HepG2 (cell line): Measurements from ENCODE around the gene THBS2. TPM values are rescaled to one million over a fixed set of nuclear protein-coding genes. Genes with fewer than 3 reads are reported as not detected.

ENCODE experiments used
- ARID2 ChIP-seq: sonication (generic); formaldehyde crosslinking; IDR thresholded peaks from 2 replicates; pipeline ENCODE4 v1.8.1; 2022; ENCODE audit warnings: mild to moderate bottlenecking, missing genetic modification reagents, borderline replicate concordance
- ELF3 ChIP-seq: IDR thresholded peaks from 2 replicates; pipeline ENCODE4 v1.6.1; 2016; ENCODE audit warnings: missing genetic modification reagents, missing compliant biosample characterization
- HOXA9 ChIP-seq: sonication (generic); formaldehyde crosslinking; IDR thresholded peaks from 2 replicates; pipeline ENCODE4 v1.8.1; 2022; ENCODE audit warnings: missing genetic modification reagents, mild to moderate bottlenecking, moderate library complexity, borderline replicate concordance
- KDM1A ChIP-seq: IDR thresholded peaks from 2 replicates; pipeline ENCODE4 v1.6.1; 2016; ENCODE audit warnings: missing compliant biosample characterization
- MED1 ChIP-seq: sonication (generic); formaldehyde crosslinking; IDR thresholded peaks from 2 replicates; pipeline ENCODE4 v1.4.0; 2020; ENCODE audit warnings: missing genetic modification reagents
- PHF5A ChIP-seq: IDR thresholded peaks from one replicate; pipeline ENCODE4 v1.6.1; 2018; ENCODE audit warnings: low read depth, missing genetic modification reagents; ENCODE audit not compliant: unreplicated experiment
- SMAD9 ChIP-seq: sonication (generic); formaldehyde crosslinking; IDR thresholded peaks from 2 replicates; pipeline ENCODE4 v1.5.1; 2020; ENCODE audit warnings: mild to moderate bottlenecking, missing genetic modification reagents
- ZBTB21 ChIP-seq: sonication (generic); formaldehyde crosslinking; IDR thresholded peaks from 2 replicates; pipeline ENCODE4 v1.4.0; 2020; ENCODE audit warnings: missing genetic modification reagents
- ZFP37 ChIP-seq: sonication (generic); formaldehyde crosslinking; IDR thresholded peaks from 2 replicates; pipeline ENCODE4 v1.4.0; 2020; ENCODE audit warnings: missing genetic modification reagents, borderline replicate concordance
- ZFY ChIP-seq: sonication (generic); formaldehyde crosslinking; IDR thresholded peaks from 2 replicates; pipeline ENCODE4 v1.4.0; 2020; ENCODE audit warnings: missing genetic modification reagents
- ZNF101 ChIP-seq: sonication (generic); formaldehyde crosslinking; IDR thresholded peaks from 2 replicates; pipeline ENCODE4 v1.4.0; 2020; ENCODE audit warnings: mild to moderate bottlenecking, low read depth, missing genetic modification reagents, borderline replicate concordance
- ZNF30 ChIP-seq: sonication (generic); formaldehyde crosslinking; IDR thresholded peaks from 2 replicates; pipeline ENCODE4 v1.5.0; 2020; ENCODE audit warnings: mild to moderate bottlenecking, missing genetic modification reagents
- ZNF331 ChIP-seq: sonication (generic); formaldehyde crosslinking; IDR thresholded peaks from 2 replicates; pipeline ENCODE4 v1.4.0; 2020; ENCODE audit warnings: missing genetic modification reagents
- ZNF33A ChIP-seq: sonication (generic); formaldehyde crosslinking; IDR thresholded peaks from 2 replicates; pipeline ENCODE4 v1.5.1; 2020; ENCODE audit warnings: missing genetic modification reagents, mild to moderate bottlenecking, moderate library complexity, borderline replicate concordance
- ZNF367 ChIP-seq: sonication (generic); formaldehyde crosslinking; IDR thresholded peaks from 2 replicates; pipeline ENCODE4 v1.4.0; 2020; ENCODE audit warnings: missing genetic modification reagents, borderline replicate concordance
- ZNF552 ChIP-seq: sonication (generic); formaldehyde crosslinking; IDR thresholded peaks from 2 replicates; pipeline ENCODE4 v1.9.0; 2022; ENCODE audit warnings: missing genetic modification reagents, mild to moderate bottlenecking, borderline replicate concordance
- ZNF563 ChIP-seq: sonication (generic); formaldehyde crosslinking; IDR thresholded peaks from 2 replicates; pipeline ENCODE4 v1.8.0; 2022; ENCODE audit warnings: mild to moderate bottlenecking, moderate library complexity, missing genetic modification reagents
- ZNF839 ChIP-seq: sonication (generic); formaldehyde crosslinking; IDR thresholded peaks from 2 replicates; pipeline ENCODE4 v1.4.0; 2020; ENCODE audit warnings: missing genetic modification reagents, mild to moderate bottlenecking, borderline replicate concordance
- ZSCAN20 ChIP-seq: sonication (generic); formaldehyde crosslinking; IDR thresholded peaks from 2 replicates; pipeline ENCODE4 v1.4.0; 2020; ENCODE audit warnings: missing genetic modification reagents, mild to moderate bottlenecking, borderline replicate concordance
- polyA plus RNA-seq, 8 experiments: library from polyadenylated mRNA; depleted of rRNA in 3 of 8; stranded (reverse) in 7 of 8; unstranded in 1 of 8; fragments of >200 nt; fragmentation: Illumina TruSeq in 4 of 8; extraction: Trizol in 4 of 8; gene quantifications; 2 replicates each; pipeline versions ENCODE4 v1.2.1 to v1.2.3, GENCODE V29; 2011 to 2016; ENCODE audit warnings: low read depth in 4 of 8, missing spikeins in 1 of 8, mixed read lengths in 1 of 8; ENCODE audit not compliant: insufficient read depth in 1 of 8
- total RNA-seq, 5 experiments: library from RNA; depleted of rRNA; stranded (reverse); fragments of >200 nt; fragmentation: Illumina TruSeq; extraction: Trizol; gene quantifications; 2 replicates each; pipeline ENCODE4 v1.2.3, GENCODE V29; 2016; ENCODE audit warnings: low read depth in 1 of 5
- TF ChIP-seq, protein P1 (sequence below): sonication (generic); formaldehyde crosslinking; IDR thresholded peaks from one replicate; pipeline ENCODE4 v1.5.1; 2020; ENCODE audit warnings: mild to moderate bottlenecking, missing genetic modification reagents; ENCODE audit errors: not compliant biosample characterization
- TF ChIP-seq, protein P2 (sequence below): sonication (generic); formaldehyde crosslinking; IDR thresholded peaks from 2 replicates; pipeline ENCODE4 v1.4.0; 2020; ENCODE audit warnings: missing genetic modification reagents, borderline replicate concordance

Gene THBS2
- total and polyA plus RNA-seq, 2 of the 13 experiments (the other 11 are each of a cell fraction or from before 2014, with no cell fraction given), result 0.12 to 0.15 TPM

DNA sequence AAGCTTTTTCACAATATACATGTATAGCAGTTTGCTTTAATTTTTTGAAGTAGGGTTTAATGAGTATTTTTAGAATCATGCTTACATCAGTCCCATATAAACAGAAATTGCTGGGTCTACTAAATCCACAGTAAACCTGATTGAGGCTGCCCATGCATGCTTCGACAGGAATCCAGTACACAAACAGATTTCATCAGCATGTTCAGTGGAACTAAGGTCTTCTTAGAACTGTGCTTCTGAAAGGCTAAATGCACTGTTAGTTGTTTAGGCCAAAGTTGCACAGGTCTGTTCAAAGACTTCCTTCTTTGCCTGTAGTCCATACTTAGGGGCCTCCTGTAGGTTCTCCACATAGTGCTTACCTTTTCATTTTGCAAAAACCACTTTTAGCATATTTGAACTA is 42.5 kb upstream of the THBS2 start (continued):
- no peak for TF ChIP-seq ZNF33A
- no peak for TF ChIP-seq ZSCAN20 (CRISPR knock-in tag)
- peak; percentile 72 for TF ChIP-seq ELF3 (CRISPR knock-in tag)
- no peak for TF ChIP-seq ZNF101 (CRISPR knock-in tag)
- no peak for TF ChIP-seq ZNF552
- no peak for TF ChIP-seq ZNF563 (CRISPR knock-in tag)
- no peak for TF ChIP-seq ZNF839 (CRISPR knock-in tag)
- no peak for TF ChIP-seq ARID2 (CRISPR knock-in tag)
- TF ChIP-seq ZFP37 (CRISPR knock-in tag), result no peak
- TF ChIP-seq ZNF367, result no peak
- TF ChIP-seq SMAD9 (CRISPR knock-in tag), result no peak
- TF ChIP-seq KDM1A (CRISPR knock-in tag), result no peak
- TF ChIP-seq ZNF331 (CRISPR knock-in tag), result no peak
- TF ChIP-seq HOXA9 (CRISPR knock-in tag), result no peak
- peak; percentile 42; the same call in 1 of the 2 replicates for TF ChIP-seq ZFY (CRISPR knock-in tag)
- TF ChIP-seq, protein P1, sequence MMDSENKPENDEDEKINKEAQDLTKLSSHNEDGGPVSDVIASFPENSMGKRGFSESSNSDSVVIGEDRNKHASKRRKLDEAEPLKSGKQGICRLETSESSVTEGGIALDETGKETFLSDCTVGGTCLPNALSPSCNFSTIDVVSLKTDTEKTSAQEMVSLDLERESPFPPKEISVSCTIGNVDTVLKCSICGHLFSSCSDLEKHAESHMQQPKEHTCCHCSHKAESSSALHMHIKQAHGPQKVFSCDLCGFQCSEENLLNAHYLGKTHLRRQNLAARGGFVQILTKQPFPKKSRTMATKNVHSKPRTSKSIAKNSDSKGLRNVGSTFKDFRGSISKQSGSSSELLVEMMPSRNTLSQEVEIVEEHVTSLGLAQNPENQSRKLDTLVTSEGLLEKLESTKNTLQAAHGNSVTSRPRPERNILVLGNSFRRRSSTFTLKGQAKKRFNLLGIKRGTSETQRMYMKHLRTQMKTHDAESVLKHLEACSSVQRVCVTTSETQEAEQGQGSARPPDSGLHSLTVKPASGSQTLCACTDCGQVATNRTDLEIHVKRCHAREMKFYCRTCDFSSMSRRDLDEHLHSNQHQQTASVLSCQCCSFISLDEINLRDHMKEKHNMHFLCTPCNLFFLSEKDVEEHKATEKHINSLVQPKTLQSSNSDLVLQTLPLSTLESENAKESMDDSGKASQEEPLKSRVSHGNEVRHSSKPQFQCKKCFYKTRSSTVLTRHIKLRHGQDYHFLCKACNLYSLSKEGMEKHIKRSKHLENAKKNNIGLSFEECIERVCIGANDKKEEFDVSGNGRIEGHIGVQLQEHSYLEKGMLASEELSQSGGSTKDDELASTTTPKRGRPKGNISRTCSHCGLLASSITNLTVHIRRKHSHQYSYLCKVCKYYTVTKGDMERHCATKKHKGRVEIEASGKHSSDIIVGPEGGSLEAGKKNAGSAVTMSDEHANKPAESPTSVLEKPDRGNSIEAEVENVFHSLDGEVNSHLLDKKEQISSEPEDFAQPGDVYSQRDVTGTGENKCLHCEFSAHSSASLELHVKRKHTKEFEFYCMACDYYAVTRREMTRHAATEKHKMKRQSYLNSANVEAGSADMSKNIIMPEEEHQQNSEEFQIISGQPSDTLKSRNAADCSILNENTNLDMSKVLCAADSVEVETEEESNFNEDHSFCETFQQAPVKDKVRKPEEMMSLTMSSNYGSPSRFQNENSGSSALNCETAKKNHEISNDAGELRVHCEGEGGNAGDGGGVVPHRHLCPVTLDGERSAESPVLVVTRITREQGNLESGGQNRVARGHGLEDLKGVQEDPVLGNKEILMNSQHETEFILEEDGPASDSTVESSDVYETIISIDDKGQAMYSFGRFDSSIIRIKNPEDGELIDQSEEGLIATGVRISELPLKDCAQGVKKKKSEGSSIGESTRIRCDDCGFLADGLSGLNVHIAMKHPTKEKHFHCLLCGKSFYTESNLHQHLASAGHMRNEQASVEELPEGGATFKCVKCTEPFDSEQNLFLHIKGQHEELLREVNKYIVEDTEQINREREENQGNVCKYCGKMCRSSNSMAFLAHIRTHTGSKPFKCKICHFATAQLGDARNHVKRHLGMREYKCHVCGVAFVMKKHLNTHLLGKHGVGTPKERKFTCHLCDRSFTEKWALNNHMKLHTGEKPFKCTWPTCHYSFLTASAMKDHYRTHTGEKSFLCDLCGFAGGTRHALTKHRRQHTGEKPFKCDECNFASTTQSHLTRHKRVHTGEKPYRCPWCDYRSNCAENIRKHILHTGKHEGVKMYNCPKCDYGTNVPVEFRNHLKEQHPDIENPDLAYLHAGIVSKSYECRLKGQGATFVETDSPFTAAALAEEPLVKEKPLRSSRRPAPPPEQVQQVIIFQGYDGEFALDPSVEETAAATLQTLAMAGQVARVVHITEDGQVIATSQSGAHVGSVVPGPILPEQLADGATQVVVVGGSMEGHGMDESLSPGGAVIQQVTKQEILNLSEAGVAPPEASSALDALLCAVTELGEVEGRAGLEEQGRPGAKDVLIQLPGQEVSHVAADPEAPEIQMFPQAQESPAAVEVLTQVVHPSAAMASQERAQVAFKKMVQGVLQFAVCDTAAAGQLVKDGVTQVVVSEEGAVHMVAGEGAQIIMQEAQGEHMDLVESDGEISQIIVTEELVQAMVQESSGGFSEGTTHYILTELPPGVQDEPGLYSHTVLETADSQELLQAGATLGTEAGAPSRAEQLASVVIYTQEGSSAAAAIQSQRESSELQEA (CRISPR knock-in tag), result no peak
- TF ChIP-seq ZBTB21 (CRISPR knock-in tag), result no peak
- peak; percentile 64; the same call in 1 of the 2 replicates for TF ChIP-seq MED1 (CRISPR knock-in tag)
- TF ChIP-seq ZNF30 (CRISPR knock-in tag), result no peak
- TF ChIP-seq, protein P2, sequence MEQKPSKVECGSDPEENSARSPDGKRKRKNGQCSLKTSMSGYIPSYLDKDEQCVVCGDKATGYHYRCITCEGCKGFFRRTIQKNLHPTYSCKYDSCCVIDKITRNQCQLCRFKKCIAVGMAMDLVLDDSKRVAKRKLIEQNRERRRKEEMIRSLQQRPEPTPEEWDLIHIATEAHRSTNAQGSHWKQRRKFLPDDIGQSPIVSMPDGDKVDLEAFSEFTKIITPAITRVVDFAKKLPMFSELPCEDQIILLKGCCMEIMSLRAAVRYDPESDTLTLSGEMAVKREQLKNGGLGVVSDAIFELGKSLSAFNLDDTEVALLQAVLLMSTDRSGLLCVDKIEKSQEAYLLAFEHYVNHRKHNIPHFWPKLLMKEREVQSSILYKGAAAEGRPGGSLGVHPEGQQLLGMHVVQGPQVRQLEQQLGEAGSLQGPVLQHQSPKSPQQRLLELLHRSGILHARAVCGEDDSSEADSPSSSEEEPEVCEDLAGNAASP (CRISPR knock-in tag), result 0 out of 2 replicates have a peak, but pooled peaks have one; percentile 30
- peak; percentile 44 for TF ChIP-seq PHF5A
